Measurements from ENCODE around the gene NAGLU.

Gene NAGLU

DNA sequence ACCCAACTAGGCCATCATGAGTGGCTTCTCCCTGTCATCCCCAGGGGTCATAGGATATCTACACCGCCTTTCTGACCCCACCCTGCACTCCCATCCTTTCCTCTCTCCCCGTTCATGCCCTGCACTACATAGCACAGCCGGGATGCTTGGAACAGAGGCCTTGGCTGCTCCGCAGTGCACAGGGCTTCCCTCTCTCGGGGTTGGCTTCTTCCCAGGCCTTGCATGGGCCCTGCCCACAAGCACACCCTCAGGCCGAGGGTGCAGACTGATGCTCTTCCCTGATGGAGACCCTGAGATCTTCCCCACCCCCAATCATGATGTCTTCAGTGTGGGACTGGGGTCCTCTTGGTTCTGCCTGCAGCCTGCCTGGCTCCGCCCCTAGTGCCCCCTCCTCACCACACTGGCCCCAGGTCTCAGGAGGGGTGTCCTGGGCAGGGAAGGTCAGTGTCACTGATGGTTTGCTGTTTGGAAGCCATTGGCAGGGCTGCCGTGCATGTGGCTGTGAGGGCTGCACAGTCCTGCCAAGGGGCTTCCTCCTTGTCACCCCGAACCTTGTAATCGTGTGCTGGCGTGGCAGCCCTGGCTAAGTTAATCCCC lies 14.3 kb upstream of the NAGLU start:
- TF ChIP-seq, protein P1, sequence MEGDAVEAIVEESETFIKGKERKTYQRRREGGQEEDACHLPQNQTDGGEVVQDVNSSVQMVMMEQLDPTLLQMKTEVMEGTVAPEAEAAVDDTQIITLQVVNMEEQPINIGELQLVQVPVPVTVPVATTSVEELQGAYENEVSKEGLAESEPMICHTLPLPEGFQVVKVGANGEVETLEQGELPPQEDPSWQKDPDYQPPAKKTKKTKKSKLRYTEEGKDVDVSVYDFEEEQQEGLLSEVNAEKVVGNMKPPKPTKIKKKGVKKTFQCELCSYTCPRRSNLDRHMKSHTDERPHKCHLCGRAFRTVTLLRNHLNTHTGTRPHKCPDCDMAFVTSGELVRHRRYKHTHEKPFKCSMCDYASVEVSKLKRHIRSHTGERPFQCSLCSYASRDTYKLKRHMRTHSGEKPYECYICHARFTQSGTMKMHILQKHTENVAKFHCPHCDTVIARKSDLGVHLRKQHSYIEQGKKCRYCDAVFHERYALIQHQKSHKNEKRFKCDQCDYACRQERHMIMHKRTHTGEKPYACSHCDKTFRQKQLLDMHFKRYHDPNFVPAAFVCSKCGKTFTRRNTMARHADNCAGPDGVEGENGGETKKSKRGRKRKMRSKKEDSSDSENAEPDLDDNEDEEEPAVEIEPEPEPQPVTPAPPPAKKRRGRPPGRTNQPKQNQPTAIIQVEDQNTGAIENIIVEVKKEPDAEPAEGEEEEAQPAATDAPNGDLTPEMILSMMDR (IDR thresholded peaks at IDR 0.05; ENCODE audit: insufficient read depth, low read length, missing control alignments) = no peak
- CTCF ChIA-PET = interaction anchor here (1.6 to 7.7 kb wide), 4 partner anchors 9 to 209 kb away, joined by 3 to 83 read pairs (median 22); no protein-coding TSS in a partner anchor

DNA sequence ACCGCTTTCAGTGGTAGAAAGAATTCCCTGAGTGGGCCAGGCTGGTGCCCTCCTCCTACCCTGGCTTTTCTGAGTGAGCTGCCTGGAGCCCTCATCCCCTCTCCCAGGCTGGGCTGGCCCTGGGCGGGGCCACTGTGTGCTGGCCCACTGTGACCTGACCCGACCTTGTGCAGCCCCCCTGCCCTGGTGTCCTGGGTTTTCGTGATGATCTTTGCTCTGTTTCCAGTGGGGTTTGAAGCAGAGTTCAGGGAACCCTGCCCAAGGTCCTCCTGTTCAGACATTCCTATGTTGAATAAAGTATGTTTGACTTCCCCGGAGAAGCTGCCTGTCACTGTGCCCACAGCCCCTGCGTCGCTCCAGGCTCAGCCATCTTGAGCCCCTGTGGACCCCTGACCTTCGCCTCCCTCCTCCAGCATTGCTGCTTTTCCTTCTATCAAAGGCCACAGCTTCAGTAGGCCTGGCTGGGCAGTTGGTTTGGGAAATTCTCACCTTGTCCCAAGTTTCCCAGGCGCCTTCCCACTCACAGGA lies 13.7 kb upstream of the NAGLU start:
- ChIA-PET CTCF (interaction anchor here (1.6 to 12.1 kb wide), 2 partner anchors 201 to 210 kb away, joined by 3 to 170 read pairs; no protein-coding TSS in a partner anchor), POLR2A (interaction anchor here (1.9 kb wide), 1 partner anchor 99 kb away, joined by 8 read pairs; the partner anchor contains the start of gene CAVIN1)
- TF ChIP-seq, protein P1 (IDR thresholded peaks at IDR 0.05; ENCODE audit: insufficient read depth, low read length, missing control alignments) = no peak
- no peak overlapping the region for H3K4me3 ChIP-seq (ENCODE audit: low read depth, low read length)
- no peak for DNase-seq (ENCODE audit: low read depth, low spot score)

More for the DNA sequence above, 14.3 kb upstream of the NAGLU start:
- DNase-seq (ENCODE audit: low read depth, low spot score) = no peak
- H3K4me3 ChIP-seq (ENCODE audit: low read depth, low read length) = no peak overlapping the region
- POLR2A ChIA-PET = interaction anchor here (1.0 to 4.9 kb wide), 2 partner anchors 94 to 100 kb away, joined by 4 to 121 read pairs; partner anchors contain the start of gene CAVIN1

DNA sequence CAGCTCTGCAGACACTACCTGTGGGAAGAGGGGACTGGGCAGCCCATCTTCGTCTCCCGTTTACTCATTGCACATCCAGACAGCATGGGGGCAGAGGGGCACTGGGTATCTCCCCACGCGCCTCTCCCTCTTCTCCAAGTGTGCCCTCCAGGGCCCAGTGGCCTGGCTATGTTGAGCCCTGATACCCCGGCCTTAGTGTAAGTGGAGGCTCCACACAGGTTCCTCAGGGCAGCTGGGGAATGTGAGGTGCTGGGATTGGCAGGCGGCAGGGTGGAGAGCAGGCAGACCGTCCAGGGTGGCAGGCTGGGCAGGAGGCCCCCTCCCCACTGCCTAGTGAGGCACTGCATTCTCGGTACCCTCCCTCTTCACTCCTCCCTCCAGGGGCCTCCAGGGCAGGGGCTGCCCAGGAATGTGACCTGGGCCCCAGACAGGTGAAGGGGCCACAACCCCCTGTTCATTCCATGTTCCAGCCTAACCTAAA lies 13.2 kb upstream of the NAGLU start:
- DNase-seq (ENCODE audit: low read depth, low spot score) = no peak
- ChIA-PET POLR2A (interaction anchor here (1.9 kb wide), 1 partner anchor 100 kb away, joined by 8 read pairs; the partner anchor contains the start of gene CAVIN1), CTCF (interaction anchor here (1.6 to 12.1 kb wide), 2 partner anchors 201 to 211 kb away, joined by 3 to 170 read pairs; no protein-coding TSS in a partner anchor)
- TF ChIP-seq, protein P1 (IDR thresholded peaks at IDR 0.05; ENCODE audit: insufficient read depth, low read length, missing control alignments) = no peak
- no peak overlapping the region for H3K4me3 ChIP-seq (ENCODE audit: low read depth, low read length)

DNA sequence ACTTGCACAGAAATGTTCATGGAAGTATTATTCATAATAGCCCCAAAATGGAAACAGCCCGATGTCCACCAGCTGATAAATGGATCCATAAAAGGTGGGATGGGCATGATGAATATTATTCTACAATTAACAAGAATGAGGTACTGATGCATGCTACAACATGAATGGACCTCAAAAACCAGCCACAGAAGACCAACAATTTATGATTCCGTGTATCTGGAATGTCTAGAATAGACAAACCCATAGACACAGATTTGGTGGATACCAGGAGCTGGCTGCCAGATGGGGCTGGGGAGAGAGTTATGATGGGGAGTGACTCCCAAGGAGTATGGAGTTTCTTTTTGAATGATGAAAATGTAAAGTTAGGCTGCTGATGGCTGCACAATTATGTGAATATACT lies 10.8 kb upstream of the NAGLU start:
- peak; percentile 72 for DNase-seq (ENCODE audit: low read depth, low spot score)
- H3K4me3 ChIP-seq (ENCODE audit: low read depth, low read length) = no peak overlapping the region
- TF ChIP-seq, protein P1 (IDR thresholded peaks at IDR 0.05; ENCODE audit: insufficient read depth, low read length, missing control alignments) = no peak
- CTCF ChIA-PET = interaction anchor here (0.9 to 12.1 kb wide), 4 partner anchors 11 to 303 kb away, joined by 4 to 170 read pairs (median 11); partner anchors contain the start of gene NAGLU
- POLR2A ChIA-PET = interaction anchor here (0.6 to 3.2 kb wide), 5 partner anchors 20 to 213 kb away, joined by 3 to 32 read pairs (median 4); partner anchors contain the start of gene CAVIN1

DNA sequence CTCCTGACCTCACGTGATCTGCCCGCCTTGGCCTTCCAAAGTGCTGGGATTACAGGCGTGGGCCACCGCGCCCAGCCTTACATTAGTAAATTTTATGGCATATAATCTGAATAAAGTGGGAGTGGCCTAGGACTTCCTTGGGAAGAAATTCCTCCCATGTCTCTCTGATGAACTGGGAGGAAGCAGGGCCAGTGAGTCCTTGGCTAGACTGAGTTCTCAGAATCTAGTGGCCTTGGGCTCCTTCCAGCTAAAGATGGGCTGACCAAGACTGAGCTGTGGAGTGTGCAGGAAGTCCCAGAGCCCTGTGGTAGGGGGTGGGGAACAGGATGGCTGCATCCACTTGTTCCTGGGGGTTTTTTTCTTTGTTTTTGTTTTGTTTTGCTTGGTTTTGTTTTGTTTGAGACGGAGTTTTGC lies 10.0 kb upstream of the NAGLU start:
- TF ChIP-seq, protein P1 (IDR thresholded peaks at IDR 0.05; ENCODE audit: insufficient read depth, low read length, missing control alignments) = no peak
- DNase-seq (ENCODE audit: low read depth, low spot score) = no peak
- CTCF ChIA-PET = interaction anchor here (1.5 to 12.1 kb wide), 6 partner anchors 8 to 215 kb away, joined by 4 to 170 read pairs (median 18); partner anchors contain the start of gene NAGLU
- H3K4me3 ChIP-seq (ENCODE audit: low read depth, low read length) = no peak overlapping the region
- POLR2A ChIA-PET = interaction anchor here (1.5 to 3.2 kb wide), 3 partner anchors 10 to 214 kb away, joined by 4 to 32 read pairs (median 9); partner anchors contain the start of genes CAVIN1 and NAGLU
